Colonic mucosa (tissue), 4 donors: Measurements from ENCODE around the gene IQCC. TPM values are rescaled to one million over a fixed set of nuclear protein-coding genes. Genes with fewer than 3 reads are reported as not detected.
A peak's percentile ranks its signal among the peaks of the same experiment; 100 is the strongest.

Experiments
- DNase-seq: peaks from one replicate; pipeline ENCODE4 v3.0.0-alpha.2; 2020
- H3K27ac ChIP-seq: fragments of 200-600 bp; one replicate; pipeline ENCODE4 v1.8.0; 2021
- H3K27me3 ChIP-seq: fragments of 200-600 bp; one replicate; pipeline ENCODE4 v1.8.0; 2021
- H3K36me3 ChIP-seq: fragments of 200-600 bp; one replicate; pipeline ENCODE4 v1.8.0; 2021
- H3K4me1 ChIP-seq: fragments of 200-600 bp; one replicate; pipeline ENCODE4 v1.8.0; 2021; ENCODE audit warnings: mild to moderate bottlenecking
- H3K4me3 ChIP-seq: fragments of 200-600 bp; one replicate; pipeline ENCODE4 v1.8.0; 2021
- H3K9ac ChIP-seq, 2 donors: one replicate each; pipeline ENCODE4 v1.7.0; 2013; ENCODE audit warnings: control low read depth in 2 of 2, low read depth in 2 of 2, low read length in 2 of 2
- H3K9me3 ChIP-seq: fragments of 200-600 bp; one replicate; pipeline ENCODE4 v1.8.0; 2021
- CTCF ChIP-seq: fragments of 200-600 bp; IDR thresholded peaks from one replicate; pipeline ENCODE4 v1.8.0; 2022; ENCODE audit warnings: antibody characterized with exemption, mild to moderate bottlenecking
- intact Hi-C: fragments of 100-400 bp; cut with DNase I; formaldehyde crosslinking; loops from one replicate; pipeline ENCODE4 v1.14.1; 2022
- total RNA-seq, 2 donors: library from RNA; stranded (reverse); fragmentation: NEBNext Ultra II Directional in 1 of 2; extraction: Animal tissue kit (Norgen Biotek cat#: 25700) in 1 of 2; gene quantifications; one replicate each; pipeline ENCODE4 v1.2.1, GENCODE V29; 2021
- donor health status: healthy.
- donor health status: DM: no; HTN: no; CAD: no.
- donor health status: DM: no; HTN: no; CAD: no.

The IQCC gene
- total RNA-seq, 2 donors from 2014 or later, result 1.8 to 4.3 TPM

- no peaks in the 10 kb centered on the region for H3K27me3 ChIP-seq
- H3K9ac ChIP-seq, result peak overlapping the region in 1 of 2 donors; percentile 51
- H3K36me3 ChIP-seq, result no peaks in the 10 kb centered on the region
- intact Hi-C loops, result loop anchor here (10.0 kb wide), 1 partner anchor 85 kb away; the partner anchor contains the start of gene MARCKSL1
- peak; percentile 47 for DNase-seq
- peaks cover 10% of the 10 kb centered on the region for H3K4me1 ChIP-seq
- H3K4me3 ChIP-seq, result no peak overlapping the region
- TF ChIP-seq CTCF, result no peak
- peak overlapping the region; percentile 68 for H3K27ac ChIP-seq
- H3K9me3 ChIP-seq, result no peaks in the 10 kb centered on the region
Observed at GRCh38 chr1:32249831-32250525, 44.5 kb downstream of the IQCC start.

- H3K9me3 ChIP-seq, result no peaks in the 10 kb centered on the region
- H3K36me3 ChIP-seq, result no peaks in the 10 kb centered on the region
- intact Hi-C loops, result no loop called here
- no peaks in the 10 kb centered on the region for H3K27me3 ChIP-seq
- TF ChIP-seq CTCF, result no peak
- H3K4me1 ChIP-seq, result peaks cover 10% of the 10 kb centered on the region
- peak within 1 kb of the TSS; percentile 68 for H3K27ac ChIP-seq
- peak within 1 kb of the TSS; percentile 51 to 63 for H3K9ac ChIP-seq
- DNase-seq, result no peak
- peak within 1 kb of the TSS; percentile 10 for H3K4me3 ChIP-seq
Observed at GRCh38 chr1:32250893-32251716, 45.6 kb downstream of the IQCC start, which contains the start of gene LCK. Gene LCK (plus strand): TSS chr1:32251265. CDS start chr1:32274330, 23,065 bp downstream.

- no peaks in the 10 kb centered on the region for H3K36me3 ChIP-seq
- DNase-seq, result no peak
- no peaks in the 10 kb centered on the region for H3K9me3 ChIP-seq
- H3K27me3 ChIP-seq, result no peaks in the 10 kb centered on the region
- no peaks in the 10 kb centered on the region for H3K4me1 ChIP-seq
- intact Hi-C loops, result no loop called here
- no peak overlapping the region for H3K27ac ChIP-seq
- H3K4me3 ChIP-seq, result no peak overlapping the region
- no peak for TF ChIP-seq CTCF
- no peak overlapping the region for H3K9ac ChIP-seq
Observed at GRCh38 chr1:32255072-32256071, 49.9 kb downstream of the IQCC start.

- Histone ChIP-seq H3K27ac (no peak overlapping the region), H3K9ac (no peak overlapping the region), H3K4me1 (no peaks in the 10 kb centered on the region), H3K4me3 (no peak overlapping the region), H3K9me3 (no peaks in the 10 kb centered on the region), H3K27me3 (no peaks in the 10 kb centered on the region), H3K36me3 (no peaks in the 10 kb centered on the region)
- intact Hi-C loops, result no loop called here
- no peak for DNase-seq
- no peak for TF ChIP-seq CTCF
Observed at GRCh38 chr1:32256473-32257226, 51.2 kb downstream of the IQCC start.
